Nephron progenitor cell (in vitro differentiated cells): ENCODE measurements around the gene MASP1.
A peak's percentile ranks its signal among the peaks of the same experiment; 100 is the strongest.

ENCODE experiments used
- DNase-seq: peaks from one replicate; pipeline ENCODE4 v3.0.0; 2021
- H3K27ac Mint-ChIP-seq: 2 replicates; pipeline ENCODE4 v1.8.0; 2021; ENCODE audit warnings: mild to moderate bottlenecking, moderate library complexity, mixed read lengths
- H3K27me3 Mint-ChIP-seq: 2 replicates; pipeline ENCODE4 v1.8.0; 2021; ENCODE audit warnings: mild to moderate bottlenecking, low read depth, mixed read lengths; ENCODE audit not compliant: poor library complexity
- H3K36me3 Mint-ChIP-seq: 2 replicates; pipeline ENCODE4 v1.8.0; 2021; ENCODE audit warnings: low read depth, mixed read lengths
- H3K4me1 Mint-ChIP-seq: 2 replicates; pipeline ENCODE4 v1.8.0; 2021; ENCODE audit warnings: mixed read lengths
- H3K4me3 Mint-ChIP-seq: 2 replicates; pipeline ENCODE4 v1.8.0; 2021; ENCODE audit warnings: mild to moderate bottlenecking, moderate library complexity, mixed read lengths
- H3K9me3 Mint-ChIP-seq: 2 replicates; pipeline ENCODE4 v1.8.0; 2021; ENCODE audit warnings: mild to moderate bottlenecking, moderate library complexity, mixed read lengths
- CTCF ChIP-seq: fragments of 200-600 bp; sonication (generic); IDR thresholded peaks from 2 replicates; pipeline ENCODE4 v1.5.0; 2021; ENCODE audit warnings: antibody characterized with exemption

MASP1 gene

GRCh38 chr3:187230011-187230410 lies 61.5 kb downstream of the MASP1 start:
- Mint-ChIP-seq H3K27me3 (peaks cover 11% of the 10 kb centered on the region), H3K4me3 (no peak overlapping the region), H3K36me3 (no peaks in the 10 kb centered on the region), H3K9me3 (no peaks in the 10 kb centered on the region), H3K27ac (no peak overlapping the region), H3K4me1 (peaks cover 7% of the 10 kb centered on the region)
- TF ChIP-seq CTCF = no peak
- no peak for DNase-seq

GRCh38 chr3:187228740-187229139 lies 62.8 kb downstream of the MASP1 start:
- no peak for DNase-seq
- TF ChIP-seq CTCF = no peak
- Mint-ChIP-seq H3K36me3 (no peaks in the 10 kb centered on the region), H3K27ac (peak overlapping the region; percentile 15), H3K9me3 (no peaks in the 10 kb centered on the region), H3K4me1 (peaks cover 7% of the 10 kb centered on the region), H3K4me3 (no peak overlapping the region), H3K27me3 (peaks cover 11% of the 10 kb centered on the region)

GRCh38 chr3:187227658-187228258 lies 63.8 kb downstream of the MASP1 start:
- H3K27ac Mint-ChIP-seq = no peak overlapping the region
- H3K4me3 Mint-ChIP-seq = no peak overlapping the region
- H3K27me3 Mint-ChIP-seq = peaks cover 19% of the 10 kb centered on the region
- no peak for TF ChIP-seq CTCF
- no peak for DNase-seq
- H3K36me3 Mint-ChIP-seq = no peaks in the 10 kb centered on the region
- H3K4me1 Mint-ChIP-seq = peaks cover 7% of the 10 kb centered on the region
- no peaks in the 10 kb centered on the region for H3K9me3 Mint-ChIP-seq

GRCh38 chr3:187223799-187224198 lies 67.7 kb downstream of the MASP1 start:
- Mint-ChIP-seq H3K27me3 (peaks cover 19% of the 10 kb centered on the region), H3K4me1 (no peaks in the 10 kb centered on the region), H3K27ac (no peak overlapping the region), H3K36me3 (no peaks in the 10 kb centered on the region), H3K4me3 (no peak overlapping the region), H3K9me3 (no peaks in the 10 kb centered on the region)
- no peak for DNase-seq
- no peak for TF ChIP-seq CTCF

GRCh38 chr3:187222801-187223200 lies 68.7 kb downstream of the MASP1 start:
- Mint-ChIP-seq H3K9me3 (no peaks in the 10 kb centered on the region), H3K4me1 (no peaks in the 10 kb centered on the region), H3K36me3 (no peaks in the 10 kb centered on the region), H3K27ac (no peak overlapping the region), H3K27me3 (peaks cover 19% of the 10 kb centered on the region), H3K4me3 (no peak overlapping the region)
- no peak for DNase-seq
- no peak for TF ChIP-seq CTCF

GRCh38 chr3:187215460-187215859 lies 76.1 kb downstream of the MASP1 start:
- no peak for DNase-seq
- Mint-ChIP-seq H3K27me3 (peaks cover 13% of the 10 kb centered on the region), H3K9me3 (no peaks in the 10 kb centered on the region), H3K27ac (no peak overlapping the region), H3K36me3 (no peaks in the 10 kb centered on the region), H3K4me1 (peaks cover 16% of the 10 kb centered on the region), H3K4me3 (no peak overlapping the region)
- no peak for TF ChIP-seq CTCF
